Measurements from ENCODE around the gene POLE.

The POLE gene

GRCh38 chr12:132592282-132592970, 94.7 kb downstream of the POLE start:
- DNase-seq, result no peak

- DNase-seq, result no peak
Observed at GRCh38 chr12:132591107-132591935, 95.8 kb downstream of the POLE start.

GRCh38 chr12:132588821-132589669, 98.1 kb downstream of the POLE start:
- DNase-seq, result no peak

GRCh38 chr12:132588319-132588718, 98.8 kb downstream of the POLE start:
- no peak for DNase-seq

GRCh38 chr12:132587781-132588180, 99.4 kb downstream of the POLE start:
- DNase-seq, result no peak

- no peak for DNase-seq
Observed at GRCh38 chr12:132586929-132587328, 100.2 kb downstream of the POLE start.

- no peak for DNase-seq
Observed at GRCh38 chr12:132585177-132585576, 102.0 kb downstream of the POLE start.

- DNase-seq, result no peak
Observed at GRCh38 chr12:132584429-132584828, 102.7 kb downstream of the POLE start.

- DNase-seq, result no peak
Observed at GRCh38 chr12:132583736-132584135, 103.4 kb downstream of the POLE start.

GRCh38 chr12:132583411-132583710, 103.8 kb downstream of the POLE start:
- DNase-seq, result no peak

GRCh38 chr12:132582582-132583410, 104.3 kb downstream of the POLE start:
- no peak for DNase-seq

- DNase-seq, result no peak
Observed at GRCh38 chr12:132582058-132582420, 105.1 kb downstream of the POLE start.

- DNase-seq, result no peak
Observed at GRCh38 chr12:132581348-132582057, 105.6 kb downstream of the POLE start.

- no peak for DNase-seq
Observed at GRCh38 chr12:132580701-132581292, 106.3 kb downstream of the POLE start.

GRCh38 chr12:132579744-132580143, 107.4 kb downstream of the POLE start:
- no peak for DNase-seq

GRCh38 chr12:132578826-132579225, 108.3 kb downstream of the POLE start:
- no peak for DNase-seq

GRCh38 chr12:132578118-132578517, 109.0 kb downstream of the POLE start:
- DNase-seq, result no peak

- no peak for DNase-seq
Observed at GRCh38 chr12:132577191-132577920, 109.8 kb downstream of the POLE start.

- DNase-seq, result no peak
Observed at GRCh38 chr12:132576701-132577100, 110.4 kb downstream of the POLE start.

GRCh38 chr12:132575661-132576060, 111.5 kb downstream of the POLE start:
- no peak for DNase-seq

Data from activated CD4-positive, alpha-beta T cell treated with anti-CD3 and anti-CD28 coated beads, Interleukin-2, Interleukin-6, amounts not matched to agents 100 ng/mL and 50 ng/mL, durations not matched to agents 16 hours and 8 hours (primary cell).